Measurements from ENCODE around the gene BOLL.
"Not testable (repeated sequence)": the region's sequence is repeated elsewhere in the genome, so short reads cannot be mapped to it uniquely, and the experiment has no call there.

Gene BOLL, protein sequence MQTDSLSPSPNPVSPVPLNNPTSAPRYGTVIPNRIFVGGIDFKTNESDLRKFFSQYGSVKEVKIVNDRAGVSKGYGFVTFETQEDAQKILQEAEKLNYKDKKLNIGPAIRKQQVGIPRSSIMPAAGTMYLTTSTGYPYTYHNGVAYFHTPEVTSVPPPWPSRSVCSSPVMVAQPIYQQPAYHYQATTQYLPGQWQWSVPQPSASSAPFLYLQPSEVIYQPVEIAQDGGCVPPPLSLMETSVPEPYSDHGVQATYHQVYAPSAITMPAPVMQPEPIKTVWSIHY

GRCh38 chr2:197784956-197785941, at the start of gene BOLL:
Gene BOLL (minus strand): TSS chr2:197785319. CDS start chr2:197781850, 3,469 bp downstream.
- DNase-seq (ENCODE audit: low read depth) = no peak

DNA sequence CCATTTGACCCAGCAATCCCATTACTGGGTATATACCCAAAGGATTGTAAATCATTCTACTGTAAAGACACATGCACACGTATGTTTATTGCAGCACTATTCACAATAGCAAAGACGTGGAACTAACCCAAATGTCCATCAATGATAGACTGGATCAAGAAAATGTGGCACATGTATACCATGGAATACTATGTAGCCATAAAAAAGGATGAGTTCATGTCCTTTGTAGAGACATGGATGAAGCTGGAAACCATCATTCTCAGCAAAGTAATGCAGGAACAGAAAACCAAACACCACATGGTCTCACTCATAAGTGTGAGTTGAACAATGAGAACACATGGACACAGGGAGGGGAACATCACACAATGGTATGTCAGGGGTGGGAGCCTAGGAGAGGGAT, 49.7 kb upstream of the BOLL start:
- DNase-seq (ENCODE audit: low read depth) = not testable (repeated sequence)

DNA sequence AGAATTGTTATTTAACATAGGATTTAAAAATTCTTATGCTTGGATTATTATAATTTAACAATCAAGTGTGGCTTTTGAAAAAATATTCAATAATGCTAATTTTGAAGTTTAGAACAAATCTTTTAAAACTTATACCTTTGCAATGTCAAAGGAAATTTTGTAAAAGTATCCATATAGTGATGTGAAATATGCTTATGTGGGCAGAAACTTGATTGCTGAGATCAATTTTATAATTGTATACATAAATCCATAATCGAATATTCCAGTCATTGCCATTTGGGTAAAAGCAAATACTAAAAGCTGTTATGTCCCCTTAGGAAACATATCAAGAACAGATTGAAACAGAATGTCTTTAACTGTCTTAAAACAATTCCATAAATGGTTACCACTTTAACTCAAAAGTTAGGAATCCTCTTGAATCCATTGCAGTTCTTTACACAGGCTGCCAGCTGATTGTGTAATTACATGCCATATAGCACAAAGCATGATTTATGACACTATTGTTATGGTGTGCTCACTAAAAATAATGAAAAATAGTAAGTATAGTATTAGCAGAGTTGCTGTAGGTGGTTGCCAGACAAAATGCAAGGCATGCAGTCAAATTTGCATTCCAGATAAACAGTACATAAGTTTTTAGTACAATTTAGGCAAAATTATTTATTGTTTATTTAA, 43.5 kb upstream of the BOLL start:
- DNase-seq (ENCODE audit: low read depth) = no peak

DNA sequence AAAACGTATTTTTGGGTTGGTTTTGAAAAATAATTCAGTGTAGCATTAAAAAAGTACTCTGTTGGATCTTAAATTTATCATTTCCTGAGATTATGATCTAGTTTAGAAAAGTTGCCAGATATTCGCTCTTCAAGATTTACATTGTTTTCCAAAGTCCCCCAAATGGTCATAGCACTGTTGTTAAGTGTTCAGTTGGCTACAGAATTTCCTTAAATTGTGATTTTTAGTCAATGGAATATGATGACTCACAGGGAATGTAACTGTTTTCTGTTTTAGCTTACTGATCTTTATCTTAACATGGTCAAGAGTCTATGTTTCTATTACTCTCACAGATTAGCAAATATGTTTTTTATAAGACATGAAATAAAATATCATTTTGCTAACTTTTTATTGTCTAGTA, 42.5 kb upstream of the BOLL start:
- DNase-seq (ENCODE audit: low read depth) = no peak

GRCh38 chr2:197822333-197822732, 37.2 kb upstream of the BOLL start:
- DNase-seq (ENCODE audit: low read depth) = no peak

DNA sequence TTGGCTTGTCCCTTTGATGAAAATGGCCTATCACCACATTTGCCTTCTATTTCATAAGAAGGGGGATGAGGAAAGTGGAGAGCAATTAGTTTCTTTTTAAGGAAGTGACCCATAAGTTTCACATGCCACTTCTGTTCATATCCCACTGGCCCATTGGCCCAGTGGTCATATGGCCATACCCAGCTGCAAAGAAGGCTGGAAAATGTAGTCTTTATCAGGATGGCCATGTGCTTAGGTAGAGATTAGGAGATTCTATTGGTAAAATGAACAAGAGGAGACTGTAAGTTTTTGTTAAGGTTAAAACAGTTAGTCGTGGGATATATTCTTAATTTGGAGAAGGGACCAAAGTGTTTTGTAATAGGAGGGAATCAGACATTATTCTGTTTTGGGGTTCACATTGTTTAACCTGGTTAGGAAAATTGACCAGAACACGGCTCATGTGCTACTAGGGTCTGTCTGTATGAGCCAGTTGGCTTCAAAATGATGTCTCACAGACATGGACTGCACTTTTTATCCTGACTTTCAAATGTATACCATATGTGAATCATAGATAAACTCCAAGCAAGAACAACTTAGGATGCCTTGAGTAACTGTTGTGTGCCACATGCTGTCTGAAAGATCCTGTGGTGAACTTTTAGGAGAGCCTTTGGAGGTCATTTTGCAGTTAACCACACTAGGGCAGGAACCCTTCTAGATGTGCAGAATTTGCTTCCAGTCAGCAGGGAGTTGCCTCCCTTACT, 36.6 kb upstream of the BOLL start:
- DNase-seq (ENCODE audit: low read depth) = no peak

DNA sequence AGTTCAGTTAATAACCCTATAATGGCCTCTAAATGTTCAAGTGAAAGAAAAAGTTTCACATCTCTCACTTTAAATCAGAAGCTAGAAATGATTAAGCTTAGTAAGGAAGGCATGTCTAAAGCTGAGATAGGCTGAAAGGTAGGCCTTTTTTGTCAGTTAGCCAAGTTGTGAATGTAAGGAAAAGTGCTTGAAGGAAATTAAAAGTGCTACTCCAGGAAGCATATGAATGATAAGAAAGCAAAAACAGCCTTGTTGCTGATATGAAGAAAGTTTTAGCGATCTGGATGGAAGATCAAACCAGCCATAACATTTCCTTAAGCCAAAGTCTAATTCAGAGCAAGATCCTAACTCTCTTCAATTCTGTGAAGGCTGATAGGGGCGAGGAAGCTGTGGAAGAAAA, 29.4 kb upstream of the BOLL start:
- DNase-seq (ENCODE audit: low read depth) = no peak

DNA sequence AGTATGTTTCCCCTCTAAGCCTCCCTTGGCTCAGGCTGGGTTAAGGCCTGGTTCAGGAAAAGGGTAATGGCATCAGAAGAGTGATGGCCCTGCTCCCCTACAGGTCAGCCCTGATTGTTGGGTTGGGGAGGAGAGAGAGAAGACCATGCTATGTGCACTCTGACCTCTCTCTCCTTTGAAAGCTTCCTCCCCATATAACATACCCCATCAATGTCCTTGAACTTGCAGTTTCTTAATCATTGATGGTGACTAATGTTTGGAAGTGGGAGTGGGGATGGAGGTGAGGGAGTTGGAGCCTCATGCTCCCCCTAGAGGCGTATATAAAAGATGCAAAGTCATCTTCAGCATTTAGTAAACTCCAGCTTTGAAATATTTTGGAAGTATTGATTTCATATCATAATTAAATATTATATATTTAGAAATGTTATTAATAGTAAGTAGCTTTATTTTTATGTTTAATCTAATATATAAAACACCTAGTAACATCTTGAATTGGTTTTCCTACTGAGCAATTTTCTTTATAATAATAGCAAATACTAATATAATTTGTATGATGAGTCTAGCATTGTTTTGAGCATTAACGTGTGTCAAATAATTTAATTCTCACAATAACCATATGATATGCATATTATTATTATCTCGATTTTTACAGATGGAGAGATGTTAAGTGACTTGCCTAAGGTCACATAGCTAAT, 28.1 kb upstream of the BOLL start:
- no peak for DNase-seq (ENCODE audit: low read depth)

DNA sequence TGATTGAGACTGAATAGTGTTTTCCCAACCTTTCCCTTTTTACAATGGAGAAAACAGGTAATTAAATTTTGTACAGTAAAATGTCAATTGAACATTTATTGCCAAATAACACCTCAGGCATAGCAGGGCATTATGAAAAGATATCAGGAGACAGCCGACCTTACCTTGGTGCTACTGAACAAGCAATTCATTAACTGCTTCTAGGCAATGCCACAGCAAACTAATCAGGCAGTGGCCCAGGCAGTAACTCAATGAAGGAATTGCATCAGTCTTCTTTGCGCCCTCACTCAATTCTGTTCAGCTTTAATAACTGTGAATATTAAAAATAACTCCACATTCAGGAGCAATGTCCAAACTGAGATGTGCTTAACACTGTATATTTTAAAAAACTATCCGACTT, 25.4 kb upstream of the BOLL start:
- DNase-seq (ENCODE audit: low read depth) = no peak

DNA sequence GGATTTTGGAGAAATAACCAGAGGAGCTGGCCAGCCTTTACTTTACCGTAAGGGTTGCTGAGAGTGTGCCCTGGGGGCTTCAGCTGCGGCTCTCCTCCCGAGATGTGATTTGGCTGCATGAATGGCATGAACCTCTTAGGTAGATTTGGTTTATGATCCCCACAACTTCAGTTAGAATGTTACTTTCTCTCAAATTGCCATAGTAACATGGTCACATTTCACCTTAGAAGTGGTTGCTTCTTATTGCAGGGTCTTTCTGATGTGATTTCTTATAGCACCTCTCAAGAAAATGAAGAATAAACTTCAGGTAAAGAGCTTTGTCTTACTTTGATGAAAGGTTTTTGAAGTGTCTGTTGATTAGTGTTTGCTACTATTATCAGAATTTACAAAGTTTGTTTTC, 24.9 kb upstream of the BOLL start:
- no peak for DNase-seq (ENCODE audit: low read depth)

GRCh38 chr2:197809064-197809463, 23.9 kb upstream of the BOLL start:
- DNase-seq (ENCODE audit: low read depth) = no peak

GRCh38 chr2:197805715-197806633, 20.9 kb upstream of the BOLL start:
- no peak for DNase-seq (ENCODE audit: low read depth)

DNA sequence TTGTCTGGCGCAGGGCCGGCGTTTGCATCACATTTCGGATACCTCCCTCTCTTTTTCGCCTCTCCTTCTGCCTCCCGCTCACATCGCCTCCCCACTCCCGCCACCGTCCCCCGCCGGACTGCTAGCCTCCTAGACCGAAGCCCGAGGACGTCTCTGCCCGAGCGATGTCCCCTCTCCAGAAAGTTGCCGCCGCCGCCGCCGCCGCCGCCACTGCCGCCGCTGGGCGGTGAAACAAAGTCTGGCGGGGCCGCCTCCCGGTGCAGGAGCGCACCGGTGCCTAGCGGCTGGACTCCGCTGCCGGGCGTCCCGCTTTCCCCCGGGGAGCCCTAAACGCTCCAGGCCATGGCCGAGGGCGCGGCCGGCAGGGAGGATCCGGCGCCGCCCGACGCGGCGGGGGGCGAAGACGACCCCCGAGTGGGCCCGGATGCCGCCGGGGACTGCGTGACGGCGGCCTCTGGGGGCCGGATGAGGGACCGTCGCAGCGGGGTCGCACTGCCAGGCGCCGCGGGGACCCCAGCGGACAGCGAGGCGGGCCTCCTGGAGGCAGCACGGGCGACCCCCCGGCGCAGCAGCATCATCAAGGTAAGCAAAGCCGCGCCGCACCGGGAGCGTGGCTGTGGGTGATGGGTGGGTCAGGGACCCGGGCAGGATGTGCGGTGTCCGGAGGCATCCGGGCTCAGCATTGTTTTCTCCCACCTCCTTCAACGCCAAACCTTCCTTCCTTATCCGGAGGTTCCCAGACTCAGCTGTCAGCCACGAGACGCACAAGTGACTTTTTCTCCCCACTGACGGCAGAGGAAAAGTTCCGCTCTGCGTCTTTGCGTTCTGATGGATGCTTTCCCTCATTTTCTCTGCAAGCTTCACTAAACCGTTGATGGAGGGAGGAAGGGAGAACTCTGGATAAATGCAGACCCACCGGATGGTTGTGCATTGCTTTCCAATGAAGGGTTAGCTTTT, 19.9 kb upstream of the BOLL start:
- DNase-seq (ENCODE audit: low read depth) = peak; percentile 11

GRCh38 chr2:197804049-197804757, 19.1 kb upstream of the BOLL start, which contains the start of gene PLCL1:
Gene PLCL1 (plus strand): TSS chr2:197804593.
- DNase-seq (ENCODE audit: low read depth) = peak; percentile 81

- DNase-seq (ENCODE audit: low read depth) = no peak
Observed at GRCh38 chr2:197803033-197803444, 17.9 kb upstream of the BOLL start.

DNA sequence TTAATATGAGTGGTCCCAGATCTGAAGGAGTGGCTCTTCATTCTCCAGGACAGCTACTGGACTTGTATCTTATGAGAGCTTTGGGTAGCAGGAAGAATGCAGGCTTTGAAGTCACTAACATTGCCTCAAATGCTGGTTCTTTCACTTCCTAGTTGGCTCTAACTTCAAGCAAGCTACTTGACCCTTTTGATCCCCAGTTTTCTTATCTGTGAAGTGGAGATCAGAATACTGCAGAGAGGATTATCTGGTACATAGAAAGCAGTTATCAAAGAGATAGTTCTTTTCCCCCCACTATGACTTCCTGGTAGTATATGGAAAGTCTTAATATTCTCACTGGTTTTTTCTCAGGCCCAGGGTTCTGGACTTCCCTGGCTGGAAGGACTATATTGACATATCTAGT, 15.9 kb upstream of the BOLL start:
- DNase-seq (ENCODE audit: low read depth) = no peak

GRCh38 chr2:197800091-197800490, 15.0 kb upstream of the BOLL start:
- DNase-seq (ENCODE audit: low read depth) = no peak

GRCh38 chr2:197799068-197799467, 13.9 kb upstream of the BOLL start:
- DNase-seq (ENCODE audit: low read depth) = no peak
